ENCODE measurements around the gene CHSY1.

- TF ChIP-seq, protein P1, sequence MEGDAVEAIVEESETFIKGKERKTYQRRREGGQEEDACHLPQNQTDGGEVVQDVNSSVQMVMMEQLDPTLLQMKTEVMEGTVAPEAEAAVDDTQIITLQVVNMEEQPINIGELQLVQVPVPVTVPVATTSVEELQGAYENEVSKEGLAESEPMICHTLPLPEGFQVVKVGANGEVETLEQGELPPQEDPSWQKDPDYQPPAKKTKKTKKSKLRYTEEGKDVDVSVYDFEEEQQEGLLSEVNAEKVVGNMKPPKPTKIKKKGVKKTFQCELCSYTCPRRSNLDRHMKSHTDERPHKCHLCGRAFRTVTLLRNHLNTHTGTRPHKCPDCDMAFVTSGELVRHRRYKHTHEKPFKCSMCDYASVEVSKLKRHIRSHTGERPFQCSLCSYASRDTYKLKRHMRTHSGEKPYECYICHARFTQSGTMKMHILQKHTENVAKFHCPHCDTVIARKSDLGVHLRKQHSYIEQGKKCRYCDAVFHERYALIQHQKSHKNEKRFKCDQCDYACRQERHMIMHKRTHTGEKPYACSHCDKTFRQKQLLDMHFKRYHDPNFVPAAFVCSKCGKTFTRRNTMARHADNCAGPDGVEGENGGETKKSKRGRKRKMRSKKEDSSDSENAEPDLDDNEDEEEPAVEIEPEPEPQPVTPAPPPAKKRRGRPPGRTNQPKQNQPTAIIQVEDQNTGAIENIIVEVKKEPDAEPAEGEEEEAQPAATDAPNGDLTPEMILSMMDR (IDR thresholded peaks at IDR 0.05) = peak in 1 of 3 experiments; percentile 12
- no peak for TF ChIP-seq POLR2A (IDR thresholded peaks at IDR 0.05)
Observed at GRCh38 chr15:101152914-101153313, 98.9 kb downstream of the CHSY1 start.

Data from testis (tissue), 2 donors.